Measurements from ENCODE around the gene CAMK2B.

- TF ChIP-seq YY1 (IDR thresholded peaks at IDR 0.05; ENCODE audit: low read depth), result no peak
- TF ChIP-seq NFIC (IDR thresholded peaks at IDR 0.05), result no peak
- TF ChIP-seq TAF1 (IDR thresholded peaks at IDR 0.05; ENCODE audit: low read depth), result no peak
- TF ChIP-seq EGR1 (IDR thresholded peaks at IDR 0.05), result no peak
Measured at GRCh38 chr7:44320141-44320540, 5.3 kb downstream of the CAMK2B start.
